Bronchial epithelial cell (primary cell): Measurements from ENCODE around the gene USPL1. TPM values are rescaled to one million over a fixed set of nuclear protein-coding genes. Genes with fewer than 3 reads are reported as not detected.
A peak's percentile ranks its signal among the peaks of the same experiment; 100 is the strongest.
"Not testable (repeated sequence)": the region's sequence is repeated elsewhere in the genome, so short reads cannot be mapped to it uniquely, and the experiment has no call there.

ENCODE experiments used
- DNase-seq: peaks from one replicate; pipeline ENCODE4 v3.0.0-alpha.2; 2010; ENCODE audit warnings: low read depth
- FAIRE-seq: peaks from 2 replicates; lab custom pipeline; 2011; peaks lifted over from hg19 to GRCh38; lab: Jason Lieb, UNC
- H3K27me3 ChIP-seq: 2 replicates; pipeline ENCODE4 v1.5.1; 2011; ENCODE audit warnings: low read length; ENCODE audit not compliant: control insufficient read depth, insufficient read depth
- H3K36me3 ChIP-seq: 2 replicates; pipeline ENCODE4 v1.5.1; 2011; ENCODE audit warnings: low read length; ENCODE audit not compliant: control insufficient read depth, insufficient read depth
- H3K4me3 ChIP-seq: 2 replicates; pipeline ENCODE4 v1.5.1; 2011; ENCODE audit warnings: mild to moderate bottlenecking, low read depth, low read length, control low read depth
- total RNA-seq: library from RNA; depleted of rRNA; stranded (reverse); fragments of >200 nt; gene quantifications from 2 replicates; pipeline ENCODE4 v1.2.1, GENCODE V29; 2014
- TF ChIP-seq, protein P1 (sequence below): IDR thresholded peaks from 2 replicates; pipeline ENCODE4 v1.5.1; 2011; ENCODE audit warnings: mild to moderate bottlenecking, moderate library complexity, low read length, control low read depth, inconsistent platforms; ENCODE audit not compliant: insufficient read depth, severe bottlenecking

USPL1 gene
- total RNA-seq, 1 donor from 2014 or later = 20.0 TPM

DNA sequence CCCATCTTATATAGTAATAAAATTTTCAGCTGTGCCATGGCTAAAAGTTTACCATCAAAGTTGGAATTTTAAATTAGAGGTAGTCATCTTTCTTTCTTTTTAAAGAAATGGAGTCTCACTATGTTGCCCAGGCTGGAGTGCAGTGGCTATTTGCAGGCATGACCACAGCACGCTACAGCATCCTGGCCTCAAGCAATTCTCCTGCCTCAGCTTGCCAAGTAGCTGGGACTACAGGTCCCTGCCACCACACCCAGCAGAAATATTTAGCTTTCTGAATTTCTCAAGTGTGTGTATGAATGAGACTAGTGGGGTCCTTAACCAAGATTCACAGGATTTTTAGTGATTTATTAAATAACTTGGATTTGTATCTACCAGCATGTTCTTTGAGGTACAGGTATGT is 30.5 kb upstream of the USPL1 start:
- no peak for FAIRE-seq
- peak; percentile 57 for DNase-seq
- no peaks in the 10 kb centered on the region for H3K36me3 ChIP-seq
- TF ChIP-seq, protein P1, sequence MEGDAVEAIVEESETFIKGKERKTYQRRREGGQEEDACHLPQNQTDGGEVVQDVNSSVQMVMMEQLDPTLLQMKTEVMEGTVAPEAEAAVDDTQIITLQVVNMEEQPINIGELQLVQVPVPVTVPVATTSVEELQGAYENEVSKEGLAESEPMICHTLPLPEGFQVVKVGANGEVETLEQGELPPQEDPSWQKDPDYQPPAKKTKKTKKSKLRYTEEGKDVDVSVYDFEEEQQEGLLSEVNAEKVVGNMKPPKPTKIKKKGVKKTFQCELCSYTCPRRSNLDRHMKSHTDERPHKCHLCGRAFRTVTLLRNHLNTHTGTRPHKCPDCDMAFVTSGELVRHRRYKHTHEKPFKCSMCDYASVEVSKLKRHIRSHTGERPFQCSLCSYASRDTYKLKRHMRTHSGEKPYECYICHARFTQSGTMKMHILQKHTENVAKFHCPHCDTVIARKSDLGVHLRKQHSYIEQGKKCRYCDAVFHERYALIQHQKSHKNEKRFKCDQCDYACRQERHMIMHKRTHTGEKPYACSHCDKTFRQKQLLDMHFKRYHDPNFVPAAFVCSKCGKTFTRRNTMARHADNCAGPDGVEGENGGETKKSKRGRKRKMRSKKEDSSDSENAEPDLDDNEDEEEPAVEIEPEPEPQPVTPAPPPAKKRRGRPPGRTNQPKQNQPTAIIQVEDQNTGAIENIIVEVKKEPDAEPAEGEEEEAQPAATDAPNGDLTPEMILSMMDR = no peak
- no peaks in the 10 kb centered on the region for H3K27me3 ChIP-seq
- H3K4me3 ChIP-seq = no peak overlapping the region

DNA sequence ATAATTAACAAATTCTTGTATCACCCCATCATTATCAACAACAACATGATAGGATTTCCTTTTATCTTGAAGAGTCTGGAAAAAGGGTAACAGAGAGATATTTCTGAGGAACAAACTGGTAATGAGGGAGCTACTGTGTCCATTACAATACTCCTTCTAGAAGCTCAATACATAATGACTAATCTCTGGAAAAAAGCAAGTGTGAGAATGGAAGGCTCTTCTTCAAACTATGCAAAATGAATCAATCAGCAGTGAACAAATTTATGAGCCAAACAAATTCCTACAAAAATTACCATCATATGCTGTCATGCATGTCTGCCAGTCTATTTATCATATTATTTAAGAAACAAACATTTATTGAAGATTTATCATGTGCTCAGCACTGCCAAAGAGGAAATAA is 30.0 kb upstream of the USPL1 start:
- Histone ChIP-seq H3K36me3 (no peaks in the 10 kb centered on the region), H3K27me3 (no peaks in the 10 kb centered on the region), H3K4me3 (no peak overlapping the region)
- no peak for FAIRE-seq
- peak; percentile 43 for DNase-seq
- TF ChIP-seq, protein P1 = no peak

DNA sequence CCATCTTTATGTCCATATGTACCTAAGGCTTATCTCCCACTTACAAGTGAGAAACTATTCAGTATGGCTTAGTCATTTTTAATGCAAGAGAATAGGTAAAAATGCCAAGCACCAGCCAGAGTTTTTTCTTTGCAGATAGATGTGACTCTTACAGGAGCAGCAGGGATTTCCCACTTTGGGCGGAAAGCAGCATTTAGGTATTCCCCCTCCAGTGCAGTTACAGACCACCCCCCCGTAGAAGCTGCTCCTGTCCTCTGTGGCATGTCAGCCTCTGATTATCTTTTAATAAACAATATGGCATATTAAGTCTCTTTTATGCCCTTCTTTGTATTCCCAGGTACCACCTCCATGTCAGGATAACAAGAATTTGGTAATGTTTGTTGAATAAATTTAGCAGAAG is 24.7 kb upstream of the USPL1 start:
- TF ChIP-seq, protein P1 = no peak
- no peak for FAIRE-seq

DNA sequence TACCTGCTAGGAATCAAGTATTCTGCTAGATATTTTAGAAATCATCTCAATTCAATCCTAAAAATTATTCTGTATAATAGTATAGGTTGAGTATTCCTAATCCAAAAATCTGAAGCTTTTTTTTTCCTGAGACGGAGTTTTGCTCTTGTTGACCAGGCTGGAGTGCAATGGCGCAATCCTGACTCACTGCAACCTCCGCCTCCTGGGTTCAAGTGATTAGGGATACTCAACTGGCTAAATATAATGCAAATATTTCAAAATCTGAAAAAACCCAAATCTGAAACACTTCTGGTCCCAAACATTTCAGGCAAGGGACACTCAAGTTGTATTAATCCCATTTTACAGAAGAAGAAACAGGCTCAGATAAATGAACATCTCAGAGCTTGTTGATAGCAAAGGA is 17.2 kb upstream of the USPL1 start:
- no peak for FAIRE-seq
- no peak overlapping the region for H3K4me3 ChIP-seq
- no peaks in the 10 kb centered on the region for H3K36me3 ChIP-seq
- no peak for DNase-seq
- TF ChIP-seq, protein P1 = no peak
- no peaks in the 10 kb centered on the region for H3K27me3 ChIP-seq

More for the DNA sequence above, 24.7 kb upstream of the USPL1 start:
- Histone ChIP-seq H3K4me3 (no peak overlapping the region), H3K36me3 (no peaks in the 10 kb centered on the region), H3K27me3 (no peaks in the 10 kb centered on the region)
- no peak for DNase-seq

DNA sequence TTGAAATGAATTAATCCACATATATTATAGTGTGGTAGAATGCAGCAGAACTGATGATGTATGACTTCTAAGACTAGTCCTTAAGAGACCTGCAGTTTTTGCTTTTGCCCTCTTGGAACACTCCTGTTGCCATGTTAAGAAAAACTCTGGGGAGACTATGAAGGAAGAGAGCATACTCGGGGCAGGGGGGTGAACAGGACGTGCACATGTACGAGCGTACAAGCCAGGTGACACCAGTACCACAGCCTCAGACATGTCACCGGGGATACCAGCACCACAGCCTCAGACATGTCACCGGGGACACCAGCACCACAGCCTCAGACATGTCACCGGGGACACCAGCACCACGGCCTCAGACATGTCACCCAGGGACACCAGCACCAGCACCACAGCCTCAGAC is 15.9 kb upstream of the USPL1 start:
- H3K4me3 ChIP-seq = no peak overlapping the region
- FAIRE-seq = no peak
- no peaks in the 10 kb centered on the region for H3K36me3 ChIP-seq
- DNase-seq = no peak
- no peaks in the 10 kb centered on the region for H3K27me3 ChIP-seq
- TF ChIP-seq, protein P1 = no peak

DNA sequence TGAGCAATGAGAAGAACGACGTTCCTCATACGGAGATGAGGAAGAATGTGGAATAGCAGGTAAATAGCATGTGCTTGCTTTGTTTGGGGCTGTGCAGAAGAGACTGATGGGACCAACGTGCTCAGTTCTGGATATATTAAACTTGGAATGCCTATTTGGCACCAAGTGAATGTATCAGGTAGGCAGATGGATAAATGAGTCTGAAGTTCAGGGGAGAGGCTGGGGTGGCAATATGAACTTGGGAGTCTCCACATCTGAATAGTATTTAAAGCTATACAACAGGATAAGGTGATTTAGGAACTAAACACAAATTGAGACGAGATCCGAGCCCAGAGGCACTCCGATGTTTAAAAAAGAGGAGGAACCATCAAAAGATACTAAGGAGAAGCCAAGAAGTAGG is 12.7 kb upstream of the USPL1 start:
- Histone ChIP-seq H3K27me3 (no peaks in the 10 kb centered on the region), H3K4me3 (no peak overlapping the region), H3K36me3 (no peaks in the 10 kb centered on the region)
- DNase-seq (no peak), FAIRE-seq (no peak)
- TF ChIP-seq, protein P1 = no peak

DNA sequence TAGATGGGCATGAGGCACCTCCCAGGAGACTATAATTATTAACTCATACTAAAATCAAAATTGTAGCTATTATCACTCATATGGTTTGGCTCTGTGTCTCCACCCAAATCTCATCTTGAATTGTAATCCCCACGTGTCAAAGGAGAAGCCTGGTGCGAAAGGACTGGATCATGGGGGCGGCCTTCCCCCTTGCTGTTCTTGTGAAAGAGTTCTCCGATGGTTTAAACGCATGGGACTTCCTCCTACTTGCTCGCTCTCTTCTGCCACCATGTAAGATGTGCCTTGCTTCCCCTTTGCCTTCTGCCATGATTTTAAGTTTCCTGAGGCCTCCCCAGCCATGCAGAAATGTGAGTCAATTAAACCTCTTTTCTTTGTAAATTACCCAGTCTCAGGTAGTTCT is 10.5 kb upstream of the USPL1 start:
- not testable (repeated sequence) for FAIRE-seq, H3K27me3 ChIP-seq, DNase-seq, H3K4me3 ChIP-seq, H3K36me3 ChIP-seq
